Activated CD4-positive, alpha-beta T cell treated with anti-CD3 and anti-CD28 coated beads, Interleukin-2, amount 50 U/mL, for 4 hours (primary cell): ENCODE measurements around the gene ANXA5.

Experiments
- DNase-seq, 2 experiments: peaks; one replicate each; pipeline ENCODE4 v3.0.0-alpha.2; 2020

Gene ANXA5

DNA sequence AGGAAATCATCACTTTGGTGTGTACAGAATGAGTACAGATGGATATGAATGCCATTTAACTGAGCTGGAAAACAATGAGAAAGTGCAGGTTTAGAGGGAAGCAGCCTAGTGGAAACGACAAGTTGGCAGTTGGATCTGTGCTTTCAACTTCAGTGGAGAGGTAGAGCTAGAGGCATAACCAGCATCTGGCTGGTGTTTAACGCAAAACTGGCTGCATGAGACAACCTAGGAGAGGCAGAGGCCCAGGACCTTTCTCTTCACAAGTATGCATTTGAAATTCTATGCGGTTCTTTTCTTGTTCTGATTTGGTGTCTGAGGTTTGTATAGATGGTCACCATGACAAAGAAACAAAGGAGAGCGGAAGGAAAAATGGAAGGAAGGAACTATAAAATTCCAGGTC is 63.1 kb downstream of the ANXA5 start:
- DNase-seq: no peak

DNA sequence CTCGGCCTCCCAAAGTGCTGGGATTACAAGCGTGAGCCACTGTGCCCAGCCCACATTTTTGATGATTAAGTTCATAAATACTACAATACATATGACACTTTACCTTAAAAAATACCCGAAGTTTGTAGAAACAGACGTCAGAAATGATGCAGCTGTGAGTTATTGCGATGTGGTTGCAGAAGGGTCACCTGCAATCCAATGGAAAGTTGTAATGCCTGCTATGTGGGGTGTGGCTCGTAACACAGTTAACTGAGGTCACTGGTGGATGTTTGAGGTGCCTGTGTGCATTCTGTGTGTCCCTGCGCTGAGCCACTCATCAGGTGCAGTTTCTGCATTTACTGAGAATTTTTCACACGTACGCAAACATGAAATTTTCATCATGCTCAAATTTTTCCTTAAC is 64.1 kb downstream of the ANXA5 start:
- DNase-seq: no peak
